GM12878 (cell line): ENCODE data around the gene ME2. TPM values are rescaled to one million over a fixed set of nuclear protein-coding genes. Genes with fewer than 3 reads are reported as not detected.

ENCODE experiments used
- ATAC-seq: fragments of 200-7000 bp; cut with Tn5 transposase; 3 replicates; pipeline ENCODE4 v1.9.1; 2020; ENCODE audit warnings: mild to moderate bottlenecking, moderate library complexity
- BruUV-seq: library from RNA; stranded (reverse); fragments of 400-500 nt; replicated peaks from 2 replicates; lab custom pipeline; 2021; lab: Mats Ljungman, UMichigan
- CTCF ChIA-PET: fragments of 300-600 bp; sonication (Branson Sonifier 250); formaldehyde crosslinking; extraction: SDS; loops from one replicate; lab custom pipeline; 2021; ENCODE audit warnings: inconsistent platforms; lab: Yijun Ruan, JAX
- POLR2A ChIA-PET: fragments of 350-600 bp; formaldehyde crosslinking; extraction: SDS; loops from one replicate; lab custom pipeline; 2021; ENCODE audit warnings: inconsistent platforms; lab: Charles Lee
- RAD21 ChIA-PET: fragments of 300-600 bp; sonication (Branson Sonifier 250); formaldehyde crosslinking; loops from one replicate; lab custom pipeline; 2023; ENCODE audit warnings: antibody characterized with exemption; ENCODE audit not compliant: unreplicated experiment; lab: Charles Lee
- SMC1A ChIA-PET: fragments of 300-600 bp; sonication (Branson Sonifier 250); formaldehyde crosslinking; loops from one replicate; lab custom pipeline; 2023; ENCODE audit not compliant: unreplicated experiment, uncharacterized antibody; lab: Charles Lee
- DNase-seq: peaks from one replicate; pipeline ENCODE4 v3.0.0-alpha.2; 2011; ENCODE audit warnings: low read depth, low spot score
- FAIRE-seq: peaks from 3 replicates; lab custom pipeline; 2011; peaks lifted over from hg19 to GRCh38; lab: Jason Lieb, UNC
- H2AFZ ChIP-seq: 2 replicates; pipeline ENCODE4 v1.6.0; 2011; ENCODE audit warnings: low read depth, low read length, control low read depth; ENCODE audit not compliant: control insufficient read depth
- H3K27ac ChIP-seq: 2 replicates; pipeline ENCODE4 v1.5.1; 2011; ENCODE audit warnings: control low read depth; ENCODE audit not compliant: control insufficient read depth, insufficient read depth
- H3K27me3 ChIP-seq, 2 experiments: replicated peaks in 1 of 2; 2 replicates each; pipeline versions ENCODE4 v1.6.0 to v1.6.1; 2011; ENCODE audit warnings: low read length in 1 of 2; ENCODE audit not compliant: control insufficient read depth in 2 of 2, insufficient read depth in 2 of 2
- H3K36me3 ChIP-seq, 2 experiments: 2 replicates each; pipeline ENCODE4 v1.5.1; 2011; ENCODE audit warnings: low read length in 1 of 2; ENCODE audit not compliant: control insufficient read depth in 2 of 2, insufficient read depth in 2 of 2
- H3K4me1 ChIP-seq: 2 replicates; pipeline ENCODE4 v1.6.1; 2011; ENCODE audit warnings: mild to moderate bottlenecking, low read length, moderate library complexity, mixed read lengths; ENCODE audit not compliant: control insufficient read depth, insufficient read depth
- H3K4me2 ChIP-seq: 2 replicates; pipeline ENCODE4 v1.6.0; 2011; ENCODE audit warnings: control low read depth; ENCODE audit not compliant: control insufficient read depth, insufficient read depth
- H3K4me3 ChIP-seq: fragments of 200-600 bp; sonication (generic); 2 replicates; pipeline ENCODE4 v1.5.1; 2016
- H3K79me2 ChIP-seq: 2 replicates; pipeline ENCODE4 v1.6.0; 2011; ENCODE audit warnings: low read length; ENCODE audit not compliant: control insufficient read depth, insufficient read depth
- H3K9ac ChIP-seq: 2 replicates; pipeline ENCODE4 v1.8.0; 2011; ENCODE audit warnings: low read length, control low read depth, mixed read lengths; ENCODE audit not compliant: control insufficient read depth, insufficient read depth
- H3K9me3 ChIP-seq: replicated peaks from 3 replicates; pipeline ENCODE4 v1.5.1; 2011; ENCODE audit warnings: mild to moderate bottlenecking, low read length; ENCODE audit not compliant: control insufficient read depth, insufficient read depth
- H4K20me1 ChIP-seq: 2 replicates; pipeline ENCODE4 v1.6.0; 2011; ENCODE audit not compliant: control insufficient read depth, insufficient read depth
- IKZF2 ChIP-seq, 2 experiments: fragments of 450-650 bp; IDR thresholded peaks; 2 replicates each; pipeline ENCODE4 v1.6.1; 2017; ENCODE audit warnings: mild to moderate bottlenecking in 2 of 2, moderate library complexity in 2 of 2
- KLF5 ChIP-seq: fragments of 450-650 bp; IDR thresholded peaks from 2 replicates; pipeline ENCODE4 v1.6.1; 2014; ENCODE audit warnings: mild to moderate bottlenecking; ENCODE audit not compliant: partially characterized antibody
- LARP7 ChIP-seq: fragments of 450-650 bp; IDR thresholded peaks from 2 replicates; pipeline ENCODE4 v1.6.1; 2017; ENCODE audit warnings: mild to moderate bottlenecking
- NR2C2 ChIP-seq: IDR thresholded peaks from 2 replicates; pipeline ENCODE4 v1.6.1; 2011; ENCODE audit warnings: borderline replicate concordance, low read depth; ENCODE audit not compliant: control insufficient read depth, insufficient read length
- PAX8 ChIP-seq: fragments of 450-650 bp; IDR thresholded peaks from 2 replicates; pipeline ENCODE4 v1.6.1; 2017; ENCODE audit warnings: mild to moderate bottlenecking, moderate library complexity
- SMAD5 ChIP-seq: IDR thresholded peaks from 2 replicates; pipeline ENCODE4 v1.6.1; 2016; ENCODE audit warnings: antibody characterized with exemption, low read depth
- TARDBP ChIP-seq: IDR thresholded peaks from 2 replicates; pipeline ENCODE4 v1.6.1; 2016; ENCODE audit warnings: borderline replicate concordance
- ZNF207 ChIP-seq: fragments of 450-650 bp; IDR thresholded peaks from 2 replicates; pipeline ENCODE4 v1.6.1; 2014; ENCODE audit warnings: antibody characterized with exemption, mild to moderate bottlenecking, borderline replicate concordance
- WGBS: methylation state at CpG from one replicate; pipeline ENCODE4 v1.1.6; 2016; ENCODE audit warnings: low lambda C conversion rate; ENCODE audit not compliant: insufficient replicate concordance, insufficient coverage; ENCODE audit errors: missing lambda C conversion rate; 5-methylcytosine and 5-hydroxymethylcytosine counted together
- in situ Hi-C: fragments of 300-500 bp; cut with MboI; formaldehyde crosslinking; loops from 9 replicates; pipeline ENCODE4 v1.14.3; 2018; ENCODE audit warnings: mixed read lengths
- intact Hi-C: fragments of 100-400 bp; cut with micrococcal nuclease; formaldehyde crosslinking; loops from one replicate; pipeline ENCODE4 v1.14.2; 2022; ENCODE audit not compliant: unreplicated experiment
- polyA plus RNA-seq, 11 experiments: library from polyadenylated mRNA; depleted of rRNA in 4 of 11; unstranded in 6 of 11; stranded (reverse) in 5 of 11; fragments of >200 nt; fragmentation: Nextera tagmentation in 4 of 11; fragmentation: Illumina TruSeq in 1 of 11; extraction: Ambion mirVana in 4 of 11; extraction: Trizol in 1 of 11; gene quantifications; 1 replicate in 1 of 11; 2 replicates in 10 of 11; pipeline versions ENCODE4 v1.2.1 to v1.2.3, GENCODE V29; 2011 to 2016; ENCODE audit warnings: inconsistent platforms in 2 of 11, missing spikeins in 2 of 11, low read depth in 1 of 11
- total RNA-seq, 4 experiments: library from RNA; depleted of rRNA in 3 of 4; stranded (reverse); fragments of >200 nt in 3 of 4; fragmentation: Illumina TruSeq in 1 of 4; extraction: Trizol in 1 of 4; gene quantifications; 2 replicates each; pipeline versions ENCODE4 v1.2.1 to v1.2.3, GENCODE V29; 2013 to 2021
- TF ChIP-seq, protein P1 (sequence below): fragments of 450-650 bp; IDR thresholded peaks from 2 replicates; pipeline ENCODE4 v1.6.1; 2017; ENCODE audit warnings: borderline replicate concordance
- TF ChIP-seq, protein P2 (sequence below): IDR thresholded peaks from 2 replicates; pipeline ENCODE4 v1.6.1; 2011; ENCODE audit warnings: mild to moderate bottlenecking, low read depth, low read length, moderate library complexity; ENCODE audit not compliant: insufficient replicate concordance
- TF ChIP-seq, protein P3 (sequence below): fragments of 450-650 bp; conservative IDR thresholded peaks from 2 replicates; pipeline ENCODE4 v1.6.1; 2017; ENCODE audit warnings: mild to moderate bottlenecking, moderate library complexity
- TF ChIP-seq, protein P4 (sequence below): IDR thresholded peaks from 2 replicates; pipeline ENCODE4 v1.6.1; 2012; ENCODE audit warnings: low read depth, low read length, improper control_type of control experiment

Gene ME2
- total and polyA plus RNA-seq, 10 of the 15 experiments (the other 5 are each of a cell fraction or from before 2014, with no cell fraction given): 41.3 to 155 (median 133) TPM

DNA sequence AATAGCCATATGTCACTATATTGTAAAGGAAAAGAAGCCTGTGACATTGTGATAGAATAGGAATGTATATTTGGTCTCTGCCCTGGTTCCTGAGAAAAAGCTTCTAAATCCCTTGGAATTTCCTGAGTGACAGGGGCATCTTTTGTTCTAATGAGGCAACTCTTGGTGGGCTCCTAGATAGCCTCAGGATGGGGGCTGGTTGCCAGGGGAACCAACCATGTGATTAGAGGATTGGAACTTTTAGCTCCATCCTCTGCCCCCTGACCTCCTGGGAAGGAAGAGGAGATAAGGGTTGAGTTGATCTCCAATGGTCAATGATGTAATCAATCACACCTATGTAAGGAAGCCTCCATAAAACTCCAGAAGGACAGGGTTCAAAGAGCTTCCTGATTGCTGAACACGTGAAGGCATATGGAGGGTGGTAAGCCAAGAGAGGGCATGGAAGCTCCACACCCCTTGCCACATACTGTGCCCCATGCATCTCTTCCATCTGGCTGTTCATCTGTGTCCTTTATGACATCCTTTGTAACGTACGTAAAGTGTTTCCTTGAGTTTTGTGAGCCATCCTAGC, 2.9 kb upstream of the ME2 start (continued):
- no peak for TF ChIP-seq KLF5
- TF ChIP-seq, protein P1, sequence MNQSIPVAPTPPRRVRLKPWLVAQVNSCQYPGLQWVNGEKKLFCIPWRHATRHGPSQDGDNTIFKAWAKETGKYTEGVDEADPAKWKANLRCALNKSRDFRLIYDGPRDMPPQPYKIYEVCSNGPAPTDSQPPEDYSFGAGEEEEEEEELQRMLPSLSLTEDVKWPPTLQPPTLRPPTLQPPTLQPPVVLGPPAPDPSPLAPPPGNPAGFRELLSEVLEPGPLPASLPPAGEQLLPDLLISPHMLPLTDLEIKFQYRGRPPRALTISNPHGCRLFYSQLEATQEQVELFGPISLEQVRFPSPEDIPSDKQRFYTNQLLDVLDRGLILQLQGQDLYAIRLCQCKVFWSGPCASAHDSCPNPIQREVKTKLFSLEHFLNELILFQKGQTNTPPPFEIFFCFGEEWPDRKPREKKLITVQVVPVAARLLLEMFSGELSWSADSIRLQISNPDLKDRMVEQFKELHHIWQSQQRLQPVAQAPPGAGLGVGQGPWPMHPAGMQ: no peak
- no peak for TF ChIP-seq LARP7
- TF ChIP-seq, protein P2, sequence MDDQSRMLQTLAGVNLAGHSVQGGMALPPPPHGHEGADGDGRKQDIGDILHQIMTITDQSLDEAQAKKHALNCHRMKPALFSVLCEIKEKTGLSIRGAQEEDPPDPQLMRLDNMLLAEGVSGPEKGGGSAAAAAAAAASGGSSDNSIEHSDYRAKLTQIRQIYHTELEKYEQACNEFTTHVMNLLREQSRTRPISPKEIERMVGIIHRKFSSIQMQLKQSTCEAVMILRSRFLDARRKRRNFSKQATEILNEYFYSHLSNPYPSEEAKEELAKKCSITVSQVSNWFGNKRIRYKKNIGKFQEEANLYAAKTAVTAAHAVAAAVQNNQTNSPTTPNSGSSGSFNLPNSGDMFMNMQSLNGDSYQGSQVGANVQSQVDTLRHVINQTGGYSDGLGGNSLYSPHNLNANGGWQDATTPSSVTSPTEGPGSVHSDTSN: no peak
- no peak for TF ChIP-seq SMAD5

DNA sequence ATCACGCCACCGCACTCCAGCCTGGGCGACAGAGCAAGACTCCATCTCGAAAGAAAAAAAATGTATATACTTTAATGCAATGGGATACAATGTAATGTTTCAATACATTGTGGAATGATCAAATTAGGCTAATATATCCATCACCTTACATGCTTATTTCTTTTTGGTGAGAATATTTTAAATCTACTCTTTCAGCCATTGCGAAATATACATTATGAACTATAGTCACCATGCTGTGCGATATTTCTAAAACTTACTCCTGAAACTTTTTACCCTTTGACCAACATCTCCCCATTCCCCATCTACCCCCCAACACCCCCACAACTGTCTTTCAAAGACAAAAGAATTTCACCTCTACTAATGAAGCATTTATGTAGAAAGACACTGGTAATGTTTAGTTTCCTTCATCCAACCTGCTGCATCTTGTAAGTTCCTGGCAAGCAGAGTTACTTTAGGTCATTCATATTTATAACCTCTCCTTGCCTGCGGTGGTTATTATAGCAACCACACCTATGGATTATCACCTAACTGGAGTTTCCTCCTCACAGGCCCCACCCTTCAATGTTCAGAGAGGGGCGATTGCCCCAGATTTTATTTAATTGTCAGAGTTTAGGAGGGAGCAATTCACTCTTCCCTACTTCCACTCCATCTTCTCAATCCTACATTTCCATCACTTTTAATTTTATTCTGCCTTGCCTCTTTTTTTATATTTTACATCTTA, 1.2 kb upstream of the ME2 start:
- peak overlapping the region; percentile 79 for H3K4me3 ChIP-seq
- no TSS peak for BruUV-seq
- H3K79me2 ChIP-seq: peaks cover 41% of the 10 kb centered on the region
- CTCF ChIA-PET: interaction anchor here (0.9 to 1.4 kb wide), 3 partner anchors 57 to 176 kb away, joined by 3 read pairs; no protein-coding TSS in a partner anchor
- no peak for DNase-seq
- H3K27me3 ChIP-seq: no peaks in the 10 kb centered on the region
- H3K9ac ChIP-seq: peak overlapping the region; percentile 97
- RAD21 ChIA-PET: interaction anchor here (1.3 to 1.5 kb wide), 2 partner anchors 89 to 177 kb away, joined by 3 to 5 read pairs; no protein-coding TSS in a partner anchor
- H3K4me2 ChIP-seq: peak overlapping the region; percentile 85
- H3K27ac ChIP-seq: peak overlapping the region; percentile 99
- H3K36me3 ChIP-seq: no peaks in the 10 kb centered on the region; a peak in 1 of 4 replicates
- H4K20me1 ChIP-seq: no peaks in the 10 kb centered on the region; the same call in 1 of the 2 replicates
- 76% methylated on average over 8 of the region's 8 CpGs for WGBS
- SMC1A ChIA-PET: interaction anchor here (0.9 to 1.6 kb wide), 3 partner anchors 49 to 154 kb away, joined by 3 to 6 read pairs (median 3); partner anchors contain the start of gene SMAD4
- ATAC-seq: no peak
- no peak for FAIRE-seq
- intact Hi-C loops: loop anchor here (1.0 to 10.0 kb wide), 4 partner anchors 57 to 317 kb away; partner anchors contain the start of genes ELAC1, MEX3C, MRO and SMAD4
- in situ Hi-C loops: no loop called here
- H2AFZ ChIP-seq: peak overlapping the region; percentile 92; the same call in 1 of the 2 replicates
- POLR2A ChIA-PET: interaction anchor here (0.6 to 1.6 kb wide), 7 partner anchors 9 to 154 kb away, joined by 3 to 10 read pairs (median 4); partner anchors contain the start of genes ELAC1 and SMAD4
- peaks cover 9% of the 10 kb centered on the region; the same call in 1 of the 2 replicates for H3K4me1 ChIP-seq
- no peaks in the 10 kb centered on the region for H3K9me3 ChIP-seq
- TF ChIP-seq, protein P3, sequence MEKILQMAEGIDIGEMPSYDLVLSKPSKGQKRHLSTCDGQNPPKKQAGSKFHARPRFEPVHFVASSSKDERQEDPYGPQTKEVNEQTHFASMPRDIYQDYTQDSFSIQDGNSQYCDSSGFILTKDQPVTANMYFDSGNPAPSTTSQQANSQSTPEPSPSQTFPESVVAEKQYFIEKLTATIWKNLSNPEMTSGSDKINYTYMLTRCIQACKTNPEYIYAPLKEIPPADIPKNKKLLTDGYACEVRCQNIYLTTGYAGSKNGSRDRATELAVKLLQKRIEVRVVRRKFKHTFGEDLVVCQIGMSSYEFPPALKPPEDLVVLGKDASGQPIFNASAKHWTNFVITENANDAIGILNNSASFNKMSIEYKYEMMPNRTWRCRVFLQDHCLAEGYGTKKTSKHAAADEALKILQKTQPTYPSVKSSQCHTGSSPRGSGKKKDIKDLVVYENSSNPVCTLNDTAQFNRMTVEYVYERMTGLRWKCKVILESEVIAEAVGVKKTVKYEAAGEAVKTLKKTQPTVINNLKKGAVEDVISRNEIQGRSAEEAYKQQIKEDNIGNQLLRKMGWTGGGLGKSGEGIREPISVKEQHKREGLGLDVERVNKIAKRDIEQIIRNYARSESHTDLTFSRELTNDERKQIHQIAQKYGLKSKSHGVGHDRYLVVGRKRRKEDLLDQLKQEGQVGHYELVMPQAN: no peak
- TF ChIP-seq PAX8 (no peak), SMAD5 (no peak), TARDBP (no peak), ZNF207 (no peak), IKZF2 (IDR thresholded peaks at IDR 0.05) (no peak), NR2C2 (no peak)
- TF ChIP-seq, protein P2: no peak
- TF ChIP-seq, protein P4, sequence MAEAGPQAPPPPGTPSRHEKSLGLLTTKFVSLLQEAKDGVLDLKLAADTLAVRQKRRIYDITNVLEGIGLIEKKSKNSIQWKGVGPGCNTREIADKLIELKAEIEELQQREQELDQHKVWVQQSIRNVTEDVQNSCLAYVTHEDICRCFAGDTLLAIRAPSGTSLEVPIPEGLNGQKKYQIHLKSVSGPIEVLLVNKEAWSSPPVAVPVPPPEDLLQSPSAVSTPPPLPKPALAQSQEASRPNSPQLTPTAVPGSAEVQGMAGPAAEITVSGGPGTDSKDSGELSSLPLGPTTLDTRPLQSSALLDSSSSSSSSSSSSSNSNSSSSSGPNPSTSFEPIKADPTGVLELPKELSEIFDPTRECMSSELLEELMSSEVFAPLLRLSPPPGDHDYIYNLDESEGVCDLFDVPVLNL: no peak
